Lower leg skin (tissue), 4 donors: ENCODE data around the gene WNT8B. TPM values are rescaled to one million over a fixed set of nuclear protein-coding genes. Genes with fewer than 3 reads are reported as not detected.

ENCODE experiments used
- DNase-seq, 2 donors: peaks; one replicate each; pipeline ENCODE4 v3.0.0-alpha.2; 2019; ENCODE audit warnings: low spot score in 2 of 2
- H3K4me3 ChIP-seq: fragments of 200-600 bp; sonication (generic); 2 replicates; pipeline ENCODE4 v1.5.1; 2017; ENCODE audit warnings: mild to moderate bottlenecking, low read depth; ENCODE audit not compliant: poor library complexity, severe bottlenecking
- CTCF ChIP-seq, 3 donors: fragments of 450-650 bp; IDR thresholded peaks; one replicate each; pipeline ENCODE4 v1.5.1; 2016; ENCODE audit warnings: antibody characterized with exemption in 3 of 3, mild to moderate bottlenecking in 3 of 3, moderate library complexity in 2 of 3
- POLR2A ChIP-seq, 2 donors: fragments of 450-650 bp; IDR thresholded peaks; one replicate each; pipeline ENCODE4 v1.6.1; 2016 to 2017; ENCODE audit warnings: antibody characterized with exemption in 2 of 2, mild to moderate bottlenecking in 1 of 2, moderate library complexity in 1 of 2
- WGBS, 2 donors: methylation state at CpG; one replicate each; pipeline ENCODE4 v1.1.5; 2018; 5-methylcytosine and 5-hydroxymethylcytosine counted together
- intact Hi-C: fragments of 100-400 bp; cut with DNase I; formaldehyde crosslinking; loops from one replicate; pipeline ENCODE4 v1.15.0; 2023; ENCODE audit warnings: low total_unique reads
- total RNA-seq, 4 donors: library from RNA; depleted of rRNA; stranded (reverse); fragments of >200 nt; gene quantifications; one replicate each; pipeline ENCODE4 v1.1.0, GENCODE V29; 2016

The WNT8B gene
- total RNA-seq, 4 donors from 2014 or later, result 0.42 TPM; not detected in 3

GRCh38 chr10:100479037-100479436 lies 16.2 kb downstream of the WNT8B start:
- no peak for DNase-seq
- H3K4me3 ChIP-seq, result no peak overlapping the region
- no peak for TF ChIP-seq POLR2A (IDR thresholded peaks at IDR 0.05)
- TF ChIP-seq CTCF (IDR thresholded peaks at IDR 0.05), result no peak
- WGBS, 2 donors, result 14 to 21% methylated on average over 4 of the region's 4 CpGs
- intact Hi-C loops, result no loop called here

- intact Hi-C loops, result no loop called here
- TF ChIP-seq POLR2A (IDR thresholded peaks at IDR 0.05), result no peak
- TF ChIP-seq CTCF (IDR thresholded peaks at IDR 0.05), result no peak
- DNase-seq, result peak in 1 of 2 donors; percentile 39
- H3K4me3 ChIP-seq, result no peak overlapping the region
- WGBS, 2 donors, result 71 to 84% methylated on average over 2 of the region's 2 CpGs
Observed at GRCh38 chr10:100480002-100480401, 17.2 kb downstream of the WNT8B start.

- peak; percentile 91 to 97 for DNase-seq
- WGBS, 2 donors, result 3% methylated on average over 15 to 19 of the region's 19 CpGs
- intact Hi-C loops, result no loop called here
- H3K4me3 ChIP-seq, result no peak overlapping the region
- no peak for TF ChIP-seq POLR2A (IDR thresholded peaks at IDR 0.05)
- TF ChIP-seq CTCF (IDR thresholded peaks at IDR 0.05), result no peak
Observed at GRCh38 chr10:100481462-100482081, 18.8 kb downstream of the WNT8B start.

- 0 to 1% methylated on average over 14 to 26 of the region's 59 CpGs for WGBS, 2 donors
- TF ChIP-seq POLR2A (IDR thresholded peaks at IDR 0.05), result no peak
- TF ChIP-seq CTCF (IDR thresholded peaks at IDR 0.05), result peak in 1 of 3 donors; percentile 23
- H3K4me3 ChIP-seq, result peak overlapping the region; percentile 26
- intact Hi-C loops, result no loop called here
- peak; percentile 22 to 91 for DNase-seq
Observed at GRCh38 chr10:100482181-100482833, 19.5 kb downstream of the WNT8B start.

- WGBS, 2 donors, result 30 to 35% methylated on average over 5 of the region's 5 CpGs
- DNase-seq, result no peak
- no peak overlapping the region for H3K4me3 ChIP-seq
- intact Hi-C loops, result no loop called here
- TF ChIP-seq POLR2A (IDR thresholded peaks at IDR 0.05) (no peak), CTCF (IDR thresholded peaks at IDR 0.05) (peak in 1 of 3 donors; percentile 5)
Observed at GRCh38 chr10:100482834-100483185, 20.0 kb downstream of the WNT8B start.
